ENCODE measurements around the gene VSNL1.

GRCh38 chr2:17538844-17539554 is 1.5 kb upstream of the VSNL1 start:
- TF ChIP-seq POLR2A (IDR thresholded peaks at IDR 0.05): no peak
- TF ChIP-seq CTCF (IDR thresholded peaks at IDR 0.05): no peak
- TF ChIP-seq EP300 (IDR thresholded peaks at IDR 0.05): no peak
